ENCODE data around the gene PLPP7.
"Not testable (repeated sequence)": the region's sequence is repeated elsewhere in the genome, so short reads cannot be mapped to it uniquely, and the experiment has no call there.

The PLPP7 gene

GRCh38 chr9:131266266-131267229 is 23.0 kb upstream of the PLPP7 start:
- Histone ChIP-seq H3K9ac (ENCODE audit: low read length in 5 of 5) (no peak overlapping the region), H3K27ac (ENCODE audit: low read depth, low read length) (no peak overlapping the region), H3K9me3 (ENCODE audit: control insufficient read depth in 5 of 5, low read length in 5 of 5) (no peaks in the 10 kb centered on the region), H3K27me3 (ENCODE audit: control insufficient read depth in 5 of 5, insufficient read depth in 4 of 5, low read length in 5 of 5) (no peaks in the 10 kb centered on the region), H3K36me3 (ENCODE audit: control insufficient read depth in 5 of 5, insufficient read depth in 5 of 5, low read length in 5 of 5) (peaks cover 0 to 4% (median 0%) of the 10 kb centered on the region in 5 donors), H3K4me3 (ENCODE audit: low read depth in 1 of 5, low read length in 5 of 5) (peak overlapping the region in 2 of 5 donors; percentile 17 to 23), H3K4me1 (ENCODE audit: control insufficient read depth in 5 of 5, insufficient read depth in 5 of 5, low read length in 5 of 5) (peaks cover 3 to 56% (median 37%) of the 10 kb centered on the region in 5 donors)

- no peaks in the 10 kb centered on the region for H3K36me3 ChIP-seq (ENCODE audit: control insufficient read depth in 5 of 5, insufficient read depth in 5 of 5, low read length in 5 of 5)
- no peak overlapping the region for H3K9ac ChIP-seq (ENCODE audit: low read length in 5 of 5)
- H3K4me1 ChIP-seq (ENCODE audit: control insufficient read depth in 5 of 5, insufficient read depth in 5 of 5, low read length in 5 of 5): peaks cover 6 to 83% (median 64%) of the 10 kb centered on the region in 5 donors
- H3K9me3 ChIP-seq (ENCODE audit: control insufficient read depth in 5 of 5, low read length in 5 of 5): no peaks in the 10 kb centered on the region
- peak overlapping the region in 4 of 5 donors; percentile 24 to 51 (median 34) for H3K4me3 ChIP-seq (ENCODE audit: low read depth in 1 of 5, low read length in 5 of 5)
- no peaks in the 10 kb centered on the region for H3K27me3 ChIP-seq (ENCODE audit: control insufficient read depth in 5 of 5, insufficient read depth in 4 of 5, low read length in 5 of 5)
- H3K27ac ChIP-seq (ENCODE audit: low read depth, low read length): peak overlapping the region; percentile 61
Measured at GRCh38 chr9:131270171-131271015, 19.1 kb upstream of the PLPP7 start.

GRCh38 chr9:131271016-131271273 is 18.6 kb upstream of the PLPP7 start:
- peak overlapping the region in 1 of 5 donors; percentile 20 for H3K4me3 ChIP-seq (ENCODE audit: low read depth in 1 of 5, low read length in 5 of 5)
- H3K36me3 ChIP-seq (ENCODE audit: control insufficient read depth in 5 of 5, insufficient read depth in 5 of 5, low read length in 5 of 5); H3K27me3 ChIP-seq (ENCODE audit: control insufficient read depth in 5 of 5, insufficient read depth in 4 of 5, low read length in 5 of 5); H3K9me3 ChIP-seq (ENCODE audit: control insufficient read depth in 5 of 5, low read length in 5 of 5): not testable (repeated sequence)
- peak overlapping the region in 1 of 5 donors; percentile 56 for H3K9ac ChIP-seq (ENCODE audit: low read length in 5 of 5)
- peak overlapping the region; percentile 60 for H3K27ac ChIP-seq (ENCODE audit: low read depth, low read length)
- peaks cover 6 to 83% (median 65%) of the 10 kb centered on the region in 5 donors for H3K4me1 ChIP-seq (ENCODE audit: control insufficient read depth in 5 of 5, insufficient read depth in 5 of 5, low read length in 5 of 5)

- no peak overlapping the region for H3K4me3 ChIP-seq (ENCODE audit: low read depth in 1 of 5, low read length in 5 of 5)
- no peaks in the 10 kb centered on the region for H3K9me3 ChIP-seq (ENCODE audit: control insufficient read depth in 5 of 5, low read length in 5 of 5)
- peaks cover 6 to 83% (median 64%) of the 10 kb centered on the region in 5 donors for H3K4me1 ChIP-seq (ENCODE audit: control insufficient read depth in 5 of 5, insufficient read depth in 5 of 5, low read length in 5 of 5)
- H3K27ac ChIP-seq (ENCODE audit: low read depth, low read length): peak overlapping the region; percentile 60
- H3K27me3 ChIP-seq (ENCODE audit: control insufficient read depth in 5 of 5, insufficient read depth in 4 of 5, low read length in 5 of 5): no peaks in the 10 kb centered on the region
- H3K9ac ChIP-seq (ENCODE audit: low read length in 5 of 5): peak overlapping the region in 1 of 5 donors; percentile 56
- H3K36me3 ChIP-seq (ENCODE audit: control insufficient read depth in 5 of 5, insufficient read depth in 5 of 5, low read length in 5 of 5): no peaks in the 10 kb centered on the region
Measured at GRCh38 chr9:131271506-131271931, 18.0 kb upstream of the PLPP7 start.

GRCh38 chr9:131272212-131272611 is 17.3 kb upstream of the PLPP7 start:
- Histone ChIP-seq H3K27me3 (ENCODE audit: control insufficient read depth in 5 of 5, insufficient read depth in 4 of 5, low read length in 5 of 5) (no peaks in the 10 kb centered on the region), H3K27ac (ENCODE audit: low read depth, low read length) (peak overlapping the region; percentile 60), H3K4me1 (ENCODE audit: control insufficient read depth in 5 of 5, insufficient read depth in 5 of 5, low read length in 5 of 5) (peaks cover 6 to 78% (median 58%) of the 10 kb centered on the region in 5 donors), H3K9me3 (ENCODE audit: control insufficient read depth in 5 of 5, low read length in 5 of 5) (no peaks in the 10 kb centered on the region), H3K36me3 (ENCODE audit: control insufficient read depth in 5 of 5, insufficient read depth in 5 of 5, low read length in 5 of 5) (no peaks in the 10 kb centered on the region), H3K4me3 (ENCODE audit: low read depth in 1 of 5, low read length in 5 of 5) (no peak overlapping the region), H3K9ac (ENCODE audit: low read length in 5 of 5) (peak overlapping the region in 1 of 5 donors; percentile 51)

GRCh38 chr9:131273146-131273855 is 16.2 kb upstream of the PLPP7 start:
- Histone ChIP-seq H3K4me1 (ENCODE audit: control insufficient read depth in 5 of 5, insufficient read depth in 5 of 5, low read length in 5 of 5) (peaks cover 6 to 81% (median 59%) of the 10 kb centered on the region in 5 donors), H3K27ac (ENCODE audit: low read depth, low read length) (peak overlapping the region; percentile 65)

GRCh38 chr9:131273856-131274673 is 15.5 kb upstream of the PLPP7 start:
- H3K9ac ChIP-seq (ENCODE audit: low read length in 5 of 5): peak overlapping the region; percentile 1 to 88 (median 53)
- peak overlapping the region; percentile 62 to 66 (median 63) for H3K4me3 ChIP-seq (ENCODE audit: low read depth in 1 of 5, low read length in 5 of 5)
- H3K27me3 ChIP-seq (ENCODE audit: control insufficient read depth in 5 of 5, insufficient read depth in 4 of 5, low read length in 5 of 5): no peaks in the 10 kb centered on the region
- H3K36me3 ChIP-seq (ENCODE audit: control insufficient read depth in 5 of 5, insufficient read depth in 5 of 5, low read length in 5 of 5): no peaks in the 10 kb centered on the region
- no peaks in the 10 kb centered on the region for H3K9me3 ChIP-seq (ENCODE audit: control insufficient read depth in 5 of 5, low read length in 5 of 5)
- peaks cover 6 to 81% (median 59%) of the 10 kb centered on the region in 5 donors for H3K4me1 ChIP-seq (ENCODE audit: control insufficient read depth in 5 of 5, insufficient read depth in 5 of 5, low read length in 5 of 5)
- peak overlapping the region; percentile 65 for H3K27ac ChIP-seq (ENCODE audit: low read depth, low read length)

More at GRCh38 chr9:131273146-131273855, 16.2 kb upstream of the PLPP7 start:
- Histone ChIP-seq H3K9ac (ENCODE audit: low read length in 5 of 5) (peak overlapping the region in 4 of 5 donors; percentile 46 to 88 (median 58)), H3K4me3 (ENCODE audit: low read depth in 1 of 5, low read length in 5 of 5) (peak overlapping the region; percentile 5 to 66 (median 62)), H3K36me3 (ENCODE audit: control insufficient read depth in 5 of 5, insufficient read depth in 5 of 5, low read length in 5 of 5) (no peaks in the 10 kb centered on the region), H3K9me3 (ENCODE audit: control insufficient read depth in 5 of 5, low read length in 5 of 5) (no peaks in the 10 kb centered on the region), H3K27me3 (ENCODE audit: control insufficient read depth in 5 of 5, insufficient read depth in 4 of 5, low read length in 5 of 5) (no peaks in the 10 kb centered on the region)

GRCh38 chr9:131274674-131275331 is 14.7 kb upstream of the PLPP7 start:
- H3K27ac ChIP-seq (ENCODE audit: low read depth, low read length): peak overlapping the region; percentile 65
- H3K4me3 ChIP-seq (ENCODE audit: low read depth in 1 of 5, low read length in 5 of 5): peak overlapping the region; percentile 62 to 70 (median 64)
- peak overlapping the region; percentile 1 to 88 (median 53) for H3K9ac ChIP-seq (ENCODE audit: low read length in 5 of 5)

More at GRCh38 chr9:131274674-131275331, 14.7 kb upstream of the PLPP7 start:
- peaks cover 0 to under 1% (median 0%) of the 10 kb centered on the region in 5 donors for H3K27me3 ChIP-seq (ENCODE audit: control insufficient read depth in 5 of 5, insufficient read depth in 4 of 5, low read length in 5 of 5)
- peaks cover 6 to 74% (median 55%) of the 10 kb centered on the region in 5 donors for H3K4me1 ChIP-seq (ENCODE audit: control insufficient read depth in 5 of 5, insufficient read depth in 5 of 5, low read length in 5 of 5)
- no peaks in the 10 kb centered on the region for H3K9me3 ChIP-seq (ENCODE audit: control insufficient read depth in 5 of 5, low read length in 5 of 5)
- H3K36me3 ChIP-seq (ENCODE audit: control insufficient read depth in 5 of 5, insufficient read depth in 5 of 5, low read length in 5 of 5): no peaks in the 10 kb centered on the region
